Astrocyte (in vitro differentiated cells and primary cell): Measurements from ENCODE around the gene ZNG1A.
"Not testable (repeated sequence)": the region's sequence is repeated elsewhere in the genome, so short reads cannot be mapped to it uniquely, and the experiment has no call there.

ENCODE experiments used
- CTCF ChIP-seq: IDR thresholded peaks from 2 replicates; pipeline ENCODE4 v1.5.1; 2011; ENCODE audit warnings: low read depth, mild to moderate bottlenecking, inconsistent platforms, low read length, moderate library complexity; ENCODE audit not compliant: insufficient read depth
- EZH2 ChIP-seq: IDR thresholded peaks from 2 replicates; pipeline ENCODE4 v1.6.1; 2012; ENCODE audit warnings: mild to moderate bottlenecking, low read length, inconsistent platforms; ENCODE audit not compliant: insufficient read depth

GRCh38 chr9:159871-160270 is 19.0 kb downstream of the ZNG1A start:
- not testable (repeated sequence) for TF ChIP-seq EZH2, CTCF
